ENCODE measurements around the gene COMP. TPM values are rescaled to one million over a fixed set of nuclear protein-coding genes. Genes with fewer than 3 reads are reported as not detected.
"Not testable (repeated sequence)": the region's sequence is repeated elsewhere in the genome, so short reads cannot be mapped to it uniquely, and the experiment has no call there.

COMP gene
- total and polyA plus RNA-seq, 5 donors, result 1.5 to 13.7 (median 3.6) TPM

GRCh38 chr19:18830488-18830887 lies 39.4 kb upstream of the COMP start:
- Histone ChIP-seq H3K4me3 (ENCODE audit: low read length) (no peak overlapping the region), H3K27me3 (ENCODE audit: control insufficient read depth, insufficient read depth) (no peaks in the 10 kb centered on the region), H3K9me3 (ENCODE audit: control insufficient read depth, low read length) (no peaks in the 10 kb centered on the region), H3K27ac (ENCODE audit: low read length) (no peak overlapping the region), H3K4me1 (ENCODE audit: control insufficient read depth, insufficient read depth, low read length) (peaks cover 9% of the 10 kb centered on the region)
- no peak for DNase-seq
- WGBS, result 81% methylated on average over 2 of the region's 2 CpGs
- intact Hi-C loops (cut with DNase I), result no loop called here
- no peak for ATAC-seq

GRCh38 chr19:18828786-18829185 lies 37.7 kb upstream of the COMP start:
- ATAC-seq (no peak), DNase-seq (no peak)
- intact Hi-C loops (cut with DNase I), result no loop called here
- Histone ChIP-seq H3K9me3 (ENCODE audit: control insufficient read depth, low read length) (no peaks in the 10 kb centered on the region), H3K4me1 (ENCODE audit: control insufficient read depth, insufficient read depth, low read length) (peaks cover under 1% of the 10 kb centered on the region), H3K27ac (ENCODE audit: low read length) (no peak overlapping the region), H3K27me3 (ENCODE audit: control insufficient read depth, insufficient read depth) (no peaks in the 10 kb centered on the region), H3K4me3 (ENCODE audit: low read length) (no peak overlapping the region)
- 57% methylated on average over 6 of the region's 6 CpGs for WGBS

- 88% methylated on average over 9 of the region's 9 CpGs for WGBS
- no peak for ATAC-seq
- Histone ChIP-seq H3K4me3 (ENCODE audit: low read length) (no peak overlapping the region), H3K27ac (ENCODE audit: low read length) (no peak overlapping the region), H3K27me3 (ENCODE audit: control insufficient read depth, insufficient read depth) (no peaks in the 10 kb centered on the region), H3K9me3 (ENCODE audit: control insufficient read depth, low read length) (no peaks in the 10 kb centered on the region), H3K4me1 (ENCODE audit: control insufficient read depth, insufficient read depth, low read length) (no peaks in the 10 kb centered on the region)
- intact Hi-C loops (cut with DNase I), result no loop called here
- no peak for DNase-seq
Measured at GRCh38 chr19:18817574-18817973, 26.5 kb upstream of the COMP start.

GRCh38 chr19:18816645-18817044 lies 25.5 kb upstream of the COMP start:
- H3K4me3 ChIP-seq (ENCODE audit: low read length); H3K9me3 ChIP-seq (ENCODE audit: control insufficient read depth, low read length); H3K27ac ChIP-seq (ENCODE audit: low read length); H3K27me3 ChIP-seq (ENCODE audit: control insufficient read depth, insufficient read depth); ATAC-seq; intact Hi-C loops (cut with DNase I); H3K4me1 ChIP-seq (ENCODE audit: control insufficient read depth, insufficient read depth, low read length): not testable (repeated sequence)
- DNase-seq, result peak in 1 of 3 donors; percentile 21
- WGBS, result 95% methylated on average over 4 of the region's 4 CpGs

GRCh38 chr19:18815673-18816072 lies 24.6 kb upstream of the COMP start:
- Histone ChIP-seq H3K27ac (ENCODE audit: low read length) (no peak overlapping the region), H3K27me3 (ENCODE audit: control insufficient read depth, insufficient read depth) (no peaks in the 10 kb centered on the region), H3K4me3 (ENCODE audit: low read length) (no peak overlapping the region), H3K4me1 (ENCODE audit: control insufficient read depth, insufficient read depth, low read length) (no peaks in the 10 kb centered on the region), H3K9me3 (ENCODE audit: control insufficient read depth, low read length) (no peaks in the 10 kb centered on the region)
- ATAC-seq (no peak), DNase-seq (no peak)
- WGBS, result 86% methylated on average over 5 of the region's 5 CpGs
- intact Hi-C loops (cut with DNase I), result no loop called here

GRCh38 chr19:18814063-18814462 lies 23.0 kb upstream of the COMP start:
- intact Hi-C loops (cut with DNase I), result no loop called here
- no peak overlapping the region for H3K4me3 ChIP-seq (ENCODE audit: low read length)
- no peaks in the 10 kb centered on the region for H3K9me3 ChIP-seq (ENCODE audit: control insufficient read depth, low read length)
- H3K4me1 ChIP-seq (ENCODE audit: control insufficient read depth, insufficient read depth, low read length), result no peaks in the 10 kb centered on the region
- ATAC-seq, result peak; percentile 44 to 54
- 43% methylated on average over 9 of the region's 9 CpGs for WGBS
- no peak overlapping the region for H3K27ac ChIP-seq (ENCODE audit: low read length)
- H3K27me3 ChIP-seq (ENCODE audit: control insufficient read depth, insufficient read depth), result no peaks in the 10 kb centered on the region
- DNase-seq, result peak; percentile 62 to 83 (median 70)

GRCh38 chr19:18811638-18812037 lies 20.5 kb upstream of the COMP start:
- DNase-seq; H3K27me3 ChIP-seq (ENCODE audit: control insufficient read depth, insufficient read depth); H3K9me3 ChIP-seq (ENCODE audit: control insufficient read depth, low read length); H3K27ac ChIP-seq (ENCODE audit: low read length); H3K4me3 ChIP-seq (ENCODE audit: low read length); ATAC-seq; intact Hi-C loops (cut with DNase I); H3K4me1 ChIP-seq (ENCODE audit: control insufficient read depth, insufficient read depth, low read length): not testable (repeated sequence)
- WGBS, result 95% methylated on average over 5 of the region's 5 CpGs

GRCh38 chr19:18809149-18809868 lies 18.2 kb upstream of the COMP start:
- WGBS, result 55% methylated on average over 14 of the region's 14 CpGs
- DNase-seq (peak; percentile 73 to 84 (median 77)), ATAC-seq (peak; percentile 71 to 86)
- H3K4me1 ChIP-seq (ENCODE audit: control insufficient read depth, insufficient read depth, low read length), result no peaks in the 10 kb centered on the region
- intact Hi-C loops (cut with DNase I), result no loop called here
- H3K27me3 ChIP-seq (ENCODE audit: control insufficient read depth, insufficient read depth), result no peaks in the 10 kb centered on the region
- peak overlapping the region; percentile 63 for H3K27ac ChIP-seq (ENCODE audit: low read length)
- no peak overlapping the region for H3K4me3 ChIP-seq (ENCODE audit: low read length)
- no peaks in the 10 kb centered on the region for H3K9me3 ChIP-seq (ENCODE audit: control insufficient read depth, low read length)

- Histone ChIP-seq H3K4me1 (ENCODE audit: control insufficient read depth, insufficient read depth, low read length) (no peaks in the 10 kb centered on the region), H3K27ac (ENCODE audit: low read length) (no peak overlapping the region), H3K27me3 (ENCODE audit: control insufficient read depth, insufficient read depth) (no peaks in the 10 kb centered on the region), H3K9me3 (ENCODE audit: control insufficient read depth, low read length) (no peaks in the 10 kb centered on the region), H3K4me3 (ENCODE audit: low read length) (no peak overlapping the region)
- DNase-seq (peak; percentile 73 to 88 (median 86)), ATAC-seq (peak; percentile 81 to 86)
- intact Hi-C loops (cut with DNase I), result no loop called here
- WGBS, result 61% methylated on average over 19 of the region's 19 CpGs
Measured at GRCh38 chr19:18807861-18808331, 16.8 kb upstream of the COMP start.

- Histone ChIP-seq H3K27me3 (ENCODE audit: control insufficient read depth, insufficient read depth) (no peaks in the 10 kb centered on the region), H3K27ac (ENCODE audit: low read length) (no peak overlapping the region), H3K9me3 (ENCODE audit: control insufficient read depth, low read length) (no peaks in the 10 kb centered on the region), H3K4me1 (ENCODE audit: control insufficient read depth, insufficient read depth, low read length) (no peaks in the 10 kb centered on the region), H3K4me3 (ENCODE audit: low read length) (no peak overlapping the region)
- intact Hi-C loops (cut with DNase I), result no loop called here
- ATAC-seq (no peak), DNase-seq (peak in 1 of 3 donors; percentile 33)
- 94% methylated on average over 8 of the region's 8 CpGs for WGBS
Measured at GRCh38 chr19:18804643-18805042, 13.5 kb upstream of the COMP start.

GRCh38 chr19:18804139-18804601 lies 13.1 kb upstream of the COMP start:
- WGBS, result 90% methylated on average over 15 of the region's 15 CpGs
- no peak overlapping the region for H3K4me3 ChIP-seq (ENCODE audit: low read length)

More at GRCh38 chr19:18804139-18804601, 13.1 kb upstream of the COMP start:
- Histone ChIP-seq H3K9me3 (ENCODE audit: control insufficient read depth, low read length) (no peaks in the 10 kb centered on the region), H3K4me1 (ENCODE audit: control insufficient read depth, insufficient read depth, low read length) (no peaks in the 10 kb centered on the region), H3K27me3 (ENCODE audit: control insufficient read depth, insufficient read depth) (no peaks in the 10 kb centered on the region), H3K27ac (ENCODE audit: low read length) (no peak overlapping the region)
- DNase-seq (peak in 1 of 3 donors; percentile 31), ATAC-seq (no peak)
- intact Hi-C loops (cut with DNase I), result no loop called here

Data from right cardiac atrium (tissue), 5 donors.